ENCODE results near the gene TRIM65.

- no peak for TF ChIP-seq POLR2A (IDR thresholded peaks at IDR 0.05)
- no peak for TF ChIP-seq CTCF (IDR thresholded peaks at IDR 0.05)
Measured at GRCh38 chr17:75839942-75840798, 56.6 kb downstream of the TRIM65 start.
